ENCODE measurements around the gene MTRF1.

The MTRF1 gene

DNA sequence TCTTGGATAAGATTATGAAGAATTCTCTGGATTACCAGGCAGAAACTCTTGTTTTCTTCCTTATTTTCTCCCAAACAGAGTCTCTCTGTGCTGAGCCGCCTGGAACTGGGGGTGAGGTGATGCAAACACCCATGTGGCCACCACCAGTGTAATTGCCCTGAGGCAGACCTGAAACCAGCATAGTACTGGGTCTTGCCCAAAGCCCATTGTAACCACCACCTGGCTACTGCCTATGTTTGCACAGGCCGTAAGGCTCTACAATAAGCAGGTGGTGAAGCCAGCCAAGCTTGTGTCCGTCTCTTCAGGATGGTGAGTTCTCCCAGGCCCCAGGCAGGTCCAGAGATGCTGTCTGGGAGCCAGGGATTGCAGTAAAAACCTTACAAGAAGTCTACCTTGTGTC, 50.1 kb downstream of the MTRF1 start:
- TF ChIP-seq, protein P1, sequence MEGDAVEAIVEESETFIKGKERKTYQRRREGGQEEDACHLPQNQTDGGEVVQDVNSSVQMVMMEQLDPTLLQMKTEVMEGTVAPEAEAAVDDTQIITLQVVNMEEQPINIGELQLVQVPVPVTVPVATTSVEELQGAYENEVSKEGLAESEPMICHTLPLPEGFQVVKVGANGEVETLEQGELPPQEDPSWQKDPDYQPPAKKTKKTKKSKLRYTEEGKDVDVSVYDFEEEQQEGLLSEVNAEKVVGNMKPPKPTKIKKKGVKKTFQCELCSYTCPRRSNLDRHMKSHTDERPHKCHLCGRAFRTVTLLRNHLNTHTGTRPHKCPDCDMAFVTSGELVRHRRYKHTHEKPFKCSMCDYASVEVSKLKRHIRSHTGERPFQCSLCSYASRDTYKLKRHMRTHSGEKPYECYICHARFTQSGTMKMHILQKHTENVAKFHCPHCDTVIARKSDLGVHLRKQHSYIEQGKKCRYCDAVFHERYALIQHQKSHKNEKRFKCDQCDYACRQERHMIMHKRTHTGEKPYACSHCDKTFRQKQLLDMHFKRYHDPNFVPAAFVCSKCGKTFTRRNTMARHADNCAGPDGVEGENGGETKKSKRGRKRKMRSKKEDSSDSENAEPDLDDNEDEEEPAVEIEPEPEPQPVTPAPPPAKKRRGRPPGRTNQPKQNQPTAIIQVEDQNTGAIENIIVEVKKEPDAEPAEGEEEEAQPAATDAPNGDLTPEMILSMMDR (IDR thresholded peaks at IDR 0.05; ENCODE audit: low read depth, low read length, missing control alignments), result no peak
- no peak overlapping the region for H3K4me3 ChIP-seq (replicated peaks; ENCODE audit: low read depth, low read length)
- no peak for DNase-seq (ENCODE audit: extremely low read depth, low read depth)

DNA sequence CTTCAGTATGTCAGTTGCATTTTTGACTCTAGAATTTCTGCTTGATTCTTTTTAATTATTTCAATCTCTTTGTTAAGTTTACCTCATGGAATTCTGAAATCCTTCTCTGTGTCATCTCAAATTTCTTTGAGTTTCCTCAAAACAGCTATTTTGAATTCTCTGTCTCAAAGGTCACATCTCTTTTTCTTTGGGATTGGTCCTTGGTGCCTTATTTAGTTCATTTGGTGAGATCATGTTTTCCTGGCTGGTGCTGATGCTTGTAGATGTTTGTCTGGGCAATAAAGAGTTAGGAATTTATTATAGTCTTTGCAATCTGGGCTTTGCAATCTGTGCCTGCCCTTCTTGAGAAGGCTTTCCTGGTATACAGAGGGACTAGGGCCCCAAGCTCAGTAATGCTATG, 50.5 kb downstream of the MTRF1 start:
- TF ChIP-seq, protein P1 (IDR thresholded peaks at IDR 0.05; ENCODE audit: low read depth, low read length, missing control alignments), result no peak
- DNase-seq (ENCODE audit: extremely low read depth, low read depth), result no peak
- H3K4me3 ChIP-seq (replicated peaks; ENCODE audit: low read depth, low read length), result no peak overlapping the region

DNA sequence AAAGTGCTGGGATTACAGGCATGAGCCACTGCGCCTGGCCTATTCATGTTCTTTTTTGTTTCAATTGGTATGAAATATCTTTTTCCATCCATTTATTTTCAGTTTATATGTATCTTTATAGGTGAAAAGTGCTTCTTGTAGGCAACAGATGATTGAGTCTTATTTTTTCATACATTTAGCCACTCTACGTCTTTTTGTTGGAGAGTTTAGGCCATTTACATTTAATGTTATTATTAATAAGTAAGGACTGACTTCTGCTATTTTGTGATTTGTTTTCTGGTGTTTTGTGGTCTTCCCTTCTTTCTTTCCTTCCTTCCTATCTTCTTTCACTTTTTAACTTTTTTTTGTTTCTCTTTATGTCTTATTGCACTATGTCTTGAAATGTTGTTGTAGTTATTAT, 52.3 kb downstream of the MTRF1 start:
- TF ChIP-seq, protein P1 (IDR thresholded peaks at IDR 0.05; ENCODE audit: low read depth, low read length, missing control alignments), result no peak
- no peak for DNase-seq (ENCODE audit: extremely low read depth, low read depth)
- no peak overlapping the region for H3K4me3 ChIP-seq (replicated peaks; ENCODE audit: low read depth, low read length)

DNA sequence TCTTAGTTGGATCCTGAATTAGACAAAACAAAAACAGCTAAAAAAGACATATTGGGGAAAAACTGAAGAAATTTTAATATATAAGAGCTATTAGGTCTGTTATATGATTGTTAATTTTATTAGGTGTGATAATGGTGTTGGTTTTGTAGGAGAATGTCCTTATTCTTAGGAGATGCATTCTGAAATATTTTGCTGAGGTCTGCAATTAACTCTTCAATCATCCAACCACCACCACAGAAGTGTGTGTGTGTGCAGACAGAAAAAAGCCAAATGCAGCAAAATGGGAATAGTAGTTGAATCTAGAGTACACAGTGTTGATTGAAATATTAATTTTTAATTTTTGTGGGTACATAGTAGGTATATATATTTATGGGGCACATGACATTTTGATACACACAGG, 56.9 kb downstream of the MTRF1 start:
- H3K4me3 ChIP-seq (replicated peaks; ENCODE audit: low read depth, low read length), result no peak overlapping the region
- no peak for DNase-seq (ENCODE audit: extremely low read depth, low read depth)
- TF ChIP-seq, protein P1 (IDR thresholded peaks at IDR 0.05; ENCODE audit: low read depth, low read length, missing control alignments), result no peak

DNA sequence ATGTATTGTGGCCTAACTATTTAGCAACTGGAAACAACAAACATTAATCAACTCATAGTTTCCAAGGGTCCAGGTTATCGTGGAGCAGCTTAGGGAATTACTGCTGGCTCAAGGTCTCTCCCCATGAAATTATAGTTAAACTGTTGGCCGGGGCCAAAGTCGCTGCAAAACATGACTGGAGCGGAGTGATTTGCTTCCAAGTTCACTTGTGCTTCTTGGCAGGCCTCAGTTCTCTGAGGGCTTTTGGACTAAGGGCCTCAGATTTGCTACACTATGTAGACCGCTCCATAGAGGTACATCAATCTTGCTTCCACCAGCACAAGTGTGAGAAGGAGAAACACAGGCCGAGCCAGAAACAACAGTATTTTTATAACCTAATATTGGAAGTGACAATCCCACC, 59.6 kb downstream of the MTRF1 start:
- DNase-seq (ENCODE audit: extremely low read depth, low read depth), result no peak
- TF ChIP-seq, protein P1 (IDR thresholded peaks at IDR 0.05; ENCODE audit: low read depth, low read length, missing control alignments), result no peak

DNA sequence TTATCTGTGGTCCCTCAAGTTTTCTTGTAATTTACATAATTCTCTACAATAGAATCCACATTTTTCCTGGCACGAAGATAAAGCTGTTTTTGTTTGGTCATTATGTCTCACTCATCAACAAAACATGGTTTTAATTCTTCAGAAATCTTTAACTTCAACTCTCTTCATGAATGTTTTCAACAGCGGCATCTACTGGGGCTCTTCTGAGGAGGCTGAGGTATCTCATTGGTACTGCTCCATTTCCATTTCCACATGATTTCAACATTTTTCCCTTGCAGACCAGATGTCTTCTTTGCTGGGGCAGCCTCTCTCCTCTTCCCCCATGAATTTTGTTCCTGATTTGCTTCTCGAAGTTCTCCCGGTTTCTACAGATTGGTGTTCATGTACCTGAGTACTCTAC, 63.2 kb downstream of the MTRF1 start:
- TF ChIP-seq, protein P1 (IDR thresholded peaks at IDR 0.05; ENCODE audit: low read depth, low read length, missing control alignments), result no peak
- H3K4me3 ChIP-seq (replicated peaks; ENCODE audit: low read depth, low read length), result no peak overlapping the region
- DNase-seq (ENCODE audit: extremely low read depth, low read depth), result no peak

More for the DNA sequence above, 59.6 kb downstream of the MTRF1 start:
- no peak overlapping the region for H3K4me3 ChIP-seq (replicated peaks; ENCODE audit: low read depth, low read length)

DNA sequence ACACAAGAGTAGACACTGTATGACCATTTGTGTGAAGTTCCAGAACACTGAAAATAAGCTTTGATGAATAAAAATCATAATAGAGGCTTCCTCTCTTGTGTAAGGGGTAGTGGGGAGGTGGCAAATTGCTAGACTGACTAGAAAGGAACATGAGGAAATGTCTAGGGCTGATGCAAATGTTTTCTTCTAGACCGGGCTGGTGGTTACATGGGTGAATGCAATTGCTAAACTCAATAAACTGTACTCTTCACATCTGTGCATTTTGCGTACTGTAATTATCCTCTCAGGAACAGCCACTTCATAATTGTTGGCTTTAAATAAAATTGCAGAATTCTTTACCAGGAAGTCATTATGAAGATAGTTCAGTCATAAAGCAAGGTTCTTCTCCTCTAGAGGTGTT, 63.9 kb downstream of the MTRF1 start:
- TF ChIP-seq, protein P1 (IDR thresholded peaks at IDR 0.05; ENCODE audit: low read depth, low read length, missing control alignments), result no peak
- H3K4me3 ChIP-seq (replicated peaks; ENCODE audit: low read depth, low read length), result no peak overlapping the region
- no peak for DNase-seq (ENCODE audit: extremely low read depth, low read depth)
